Stimulated activated CD8-positive, alpha-beta memory T cell treated with anti-CD3 and anti-CD28 coated beads, Interleukin-15, amount 100 ng/mL, for 48 hours (primary cell): ENCODE measurements around the gene RC3H1.
"Not testable (repeated sequence)": the region's sequence is repeated elsewhere in the genome, so short reads cannot be mapped to it uniquely, and the experiment has no call there.

Experiments used
- DNase-seq, 2 donors: peaks; one replicate each; pipeline ENCODE4 v3.0.0-alpha.2; 2020; ENCODE audit warnings: low read depth in 2 of 2

Gene RC3H1

DNA sequence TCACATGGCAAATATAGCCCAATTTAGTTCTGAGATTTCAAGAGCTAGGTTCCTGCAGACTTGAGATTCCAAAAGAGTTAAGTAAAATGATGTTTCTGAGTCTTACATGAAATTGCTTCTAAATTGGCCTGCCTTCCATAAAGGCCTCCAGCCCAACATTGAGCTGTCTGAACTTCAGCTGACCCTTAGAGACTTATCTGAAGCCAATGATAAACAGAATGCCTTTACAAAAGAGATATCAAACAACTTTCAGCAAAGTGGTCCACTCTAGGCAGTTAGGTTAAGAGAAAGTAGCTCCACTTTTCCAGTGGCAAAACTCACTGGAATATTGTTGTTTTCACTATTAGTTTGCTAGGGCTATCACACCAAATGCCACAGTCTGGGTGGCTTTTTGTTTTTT, 6.3 kb upstream of the RC3H1 start:
- no peak for DNase-seq

DNA sequence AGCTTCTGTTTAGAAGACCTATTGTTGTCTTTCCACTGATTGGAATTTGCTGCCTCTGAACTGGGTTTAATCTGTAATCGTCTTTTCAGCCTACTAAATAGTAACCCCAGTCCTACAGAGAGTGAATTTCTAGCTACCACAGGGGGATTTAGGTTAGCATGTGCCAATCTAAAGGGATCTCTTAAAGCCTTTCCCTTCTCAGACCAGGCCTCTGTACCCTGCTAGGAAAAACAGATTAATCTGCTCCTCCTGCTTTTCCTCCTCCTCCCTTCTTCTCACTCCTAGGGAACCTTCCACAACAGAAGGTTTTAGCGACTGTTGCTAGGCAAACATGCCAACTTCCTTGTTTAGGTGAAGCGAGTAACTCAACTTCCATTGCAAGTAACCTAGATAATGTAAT, 1.3 kb upstream of the RC3H1 start:
- DNase-seq: no peak

DNA sequence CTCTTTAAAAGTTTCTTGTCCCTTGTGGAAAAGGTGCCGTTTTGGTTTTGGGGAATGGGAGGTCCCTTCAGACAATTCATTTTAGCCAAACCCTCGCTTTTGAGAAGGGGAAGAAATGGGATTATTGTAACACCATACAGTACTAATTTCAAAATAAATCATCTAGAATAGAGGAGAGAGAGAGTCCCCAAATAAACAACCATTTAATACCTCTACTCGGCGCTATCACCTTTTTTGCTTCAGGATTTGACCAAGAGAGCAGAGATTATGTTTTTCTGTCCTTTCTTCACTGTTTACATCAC, 770 bp upstream of the RC3H1 start:
- DNase-seq: no peak

DNA sequence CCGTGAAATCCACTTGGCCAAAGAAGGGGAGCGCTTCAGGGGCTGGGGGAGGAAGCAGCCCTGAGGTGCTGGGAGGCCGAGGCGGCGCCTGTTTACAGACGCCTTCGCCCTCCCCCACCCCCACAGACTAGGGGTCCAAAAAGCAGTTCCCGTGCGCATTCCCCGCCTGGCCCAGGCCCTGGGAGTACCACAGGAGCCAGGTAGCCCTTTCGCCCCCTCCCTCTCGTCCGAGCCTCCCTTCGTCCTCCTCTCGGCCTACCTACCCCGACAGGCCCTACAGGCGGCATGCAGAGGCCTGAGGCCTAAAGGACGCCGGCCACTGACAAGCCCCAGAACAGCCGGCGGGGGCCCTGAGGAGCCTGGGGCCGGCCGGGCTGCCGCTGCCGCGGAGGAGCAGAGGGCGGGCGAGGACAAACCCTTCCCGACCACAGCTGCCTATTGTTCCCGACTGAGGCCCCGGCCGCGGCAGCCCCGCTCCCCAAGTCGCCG, 522 bp downstream of the RC3H1 start:
- peak; percentile 14 to 24 for DNase-seq

DNA sequence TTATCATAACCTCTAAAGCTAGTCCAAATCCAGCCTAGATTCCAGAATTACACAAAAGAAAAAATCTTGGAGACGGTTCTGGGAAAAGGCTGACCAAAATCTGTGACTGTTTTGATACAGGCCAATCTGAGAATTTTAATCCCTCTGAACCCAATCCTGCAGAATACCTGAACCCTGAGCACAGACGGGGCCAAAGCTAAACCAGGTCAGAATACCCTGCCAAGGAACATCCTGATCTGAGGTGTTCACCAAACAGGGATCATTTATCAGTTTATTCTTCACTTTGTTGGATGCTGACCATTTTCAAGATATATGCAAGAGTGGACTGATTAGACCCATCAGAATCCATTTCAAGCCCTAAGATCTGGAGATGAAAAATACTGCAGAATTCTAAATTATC, 3.6 kb downstream of the RC3H1 start:
- DNase-seq: no peak

DNA sequence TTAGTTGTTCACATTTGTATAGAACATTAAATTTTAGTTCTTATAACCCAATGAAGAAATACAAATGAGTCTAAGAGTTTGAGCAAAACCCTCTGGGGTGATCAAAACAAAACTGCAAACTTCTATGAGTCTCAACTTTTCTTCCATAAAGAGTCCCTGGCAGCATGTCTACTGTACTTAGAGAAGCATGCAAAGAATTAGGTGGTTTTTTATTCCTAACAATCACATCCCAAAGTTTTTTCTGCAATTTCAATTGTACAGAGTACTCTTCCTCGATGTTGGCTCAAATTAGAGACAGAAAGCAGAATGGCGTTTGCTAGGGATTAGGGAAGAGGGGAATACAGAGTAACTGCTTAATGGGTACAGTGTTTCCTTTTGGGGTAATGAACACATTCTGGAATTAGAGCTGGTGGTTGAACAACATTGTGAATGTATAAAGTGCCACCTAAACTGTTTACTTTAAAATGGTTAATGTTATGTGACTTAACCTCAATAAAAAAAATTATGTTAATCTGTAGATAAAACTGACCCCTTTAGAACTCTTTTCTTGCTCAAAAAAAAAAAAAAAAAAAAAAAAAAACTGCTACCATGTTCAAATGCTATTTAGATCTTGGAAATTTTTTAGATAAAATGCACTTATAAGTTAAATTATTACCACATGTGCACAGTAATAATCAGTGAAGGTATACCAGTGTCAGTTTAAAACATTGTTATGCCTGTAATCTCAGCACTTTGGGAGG, 4.8 kb downstream of the RC3H1 start:
- no peak for DNase-seq

DNA sequence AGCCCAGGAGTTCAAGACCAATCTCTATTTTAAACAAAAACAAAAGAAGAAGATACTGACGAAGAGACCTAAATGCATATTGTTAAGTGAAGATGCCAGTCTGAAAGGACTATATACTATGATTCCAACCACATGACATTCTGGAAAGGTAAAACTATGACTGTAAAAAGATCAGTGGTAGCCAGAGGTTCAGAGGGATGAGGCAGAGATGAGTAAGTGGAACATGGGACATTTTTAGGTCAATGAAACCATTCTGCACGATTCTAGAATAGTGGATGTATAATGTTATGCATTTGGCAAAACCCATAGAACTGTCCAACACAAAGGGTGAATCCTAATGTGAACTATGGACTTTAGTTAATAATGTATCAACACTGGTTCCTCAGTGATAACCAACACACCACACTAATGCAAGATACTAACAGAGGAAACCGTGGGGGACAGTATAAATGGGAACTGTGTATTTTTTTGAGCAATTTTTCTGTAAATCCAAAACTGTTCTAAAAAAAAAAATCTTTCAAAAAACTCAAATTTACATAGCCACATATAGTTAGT, 8.2 kb downstream of the RC3H1 start:
- DNase-seq: no peak

DNA sequence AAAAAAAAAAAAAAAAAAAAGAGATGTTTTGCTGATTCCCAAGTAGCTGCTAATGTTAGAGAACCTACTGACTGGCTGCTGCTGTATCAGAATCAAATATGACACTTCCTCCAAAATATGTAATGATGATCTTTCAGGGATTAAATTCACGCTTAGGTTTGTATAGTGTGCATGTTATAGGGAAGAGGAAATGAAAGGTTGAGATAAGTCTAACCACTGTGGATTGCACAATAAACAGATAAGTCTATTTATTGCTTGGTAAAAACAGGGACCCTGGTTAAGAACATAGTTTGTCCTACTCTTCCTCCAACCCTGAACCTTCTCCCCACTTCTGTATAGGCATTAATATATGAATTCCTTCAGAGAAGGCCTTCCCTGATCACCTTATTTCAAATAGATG, 13.2 kb downstream of the RC3H1 start:
- no peak for DNase-seq

DNA sequence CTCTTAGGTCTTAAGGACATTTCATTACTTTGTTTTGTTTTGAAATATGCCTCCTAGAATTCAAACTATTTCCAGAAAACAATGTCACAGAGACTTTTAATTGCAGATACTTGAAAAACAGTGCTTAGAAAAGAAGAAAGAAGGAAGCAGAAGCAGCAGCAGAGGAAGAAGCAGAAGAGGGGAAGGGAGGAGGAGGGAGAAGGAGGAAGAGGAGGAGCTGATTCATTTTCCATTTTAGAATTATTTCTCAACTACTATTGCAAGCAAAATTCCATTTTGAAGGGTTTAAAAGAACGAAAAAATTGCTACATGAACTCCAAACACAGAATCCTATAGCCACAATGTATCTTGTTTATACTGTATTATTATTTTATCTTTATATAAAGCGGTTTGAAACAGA, 13.9 kb downstream of the RC3H1 start:
- no peak for DNase-seq

DNA sequence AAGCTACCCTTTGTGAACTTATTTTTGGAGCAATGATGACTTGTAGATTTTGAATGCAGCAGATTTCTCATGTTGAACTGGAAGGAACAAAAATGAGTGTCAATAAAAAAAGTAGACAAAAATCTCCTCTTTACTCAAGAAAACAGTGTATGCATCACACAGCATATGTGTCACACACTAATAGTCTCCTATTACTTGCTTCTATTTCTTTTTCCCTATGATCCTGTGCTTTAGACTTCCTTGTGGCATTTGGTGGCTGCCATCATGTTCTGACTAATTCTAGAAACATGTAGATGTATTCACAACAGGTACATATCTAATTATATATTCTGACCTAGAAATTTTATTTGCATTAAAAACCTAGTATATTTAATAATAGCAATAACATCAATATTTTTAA, 14.3 kb downstream of the RC3H1 start:
- no peak for DNase-seq

DNA sequence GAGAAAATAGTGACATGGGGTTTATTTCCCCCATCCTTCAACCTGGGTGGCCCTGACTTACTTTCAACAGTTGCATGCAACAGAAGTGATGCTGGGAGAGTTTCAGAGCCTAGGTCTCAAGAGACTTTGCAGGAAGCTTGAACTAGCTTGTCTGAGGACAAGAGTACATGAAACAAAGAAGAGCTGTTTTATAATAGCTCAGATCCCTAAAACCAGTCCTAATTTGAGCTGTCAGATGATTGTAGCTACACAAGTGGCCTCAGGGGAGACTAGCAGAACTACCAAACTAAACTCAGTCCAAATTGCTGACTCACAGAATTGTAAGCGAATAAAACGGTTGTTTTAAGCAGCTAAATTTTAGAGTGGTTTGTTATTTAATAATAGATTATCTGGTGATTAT, 17.1 kb downstream of the RC3H1 start:
- no peak for DNase-seq

DNA sequence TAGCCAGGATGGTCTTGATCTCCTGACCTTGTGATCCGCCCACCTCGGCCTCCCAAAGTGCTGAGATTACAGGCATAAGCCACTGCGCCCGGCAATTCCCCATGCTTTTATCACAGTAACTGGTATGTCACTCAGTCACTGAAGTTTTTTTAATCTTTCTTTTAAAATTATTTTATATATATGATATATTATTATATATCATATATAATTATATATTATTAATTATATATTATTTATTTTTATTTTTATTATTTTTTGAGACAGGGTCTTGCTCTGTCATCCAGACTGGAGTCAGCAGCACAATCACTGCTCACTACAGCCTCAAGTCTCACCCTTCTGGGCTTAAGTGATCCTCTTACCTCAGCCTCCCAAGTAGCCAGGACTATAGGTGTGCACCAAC, 18.3 kb downstream of the RC3H1 start:
- no peak for DNase-seq

DNA sequence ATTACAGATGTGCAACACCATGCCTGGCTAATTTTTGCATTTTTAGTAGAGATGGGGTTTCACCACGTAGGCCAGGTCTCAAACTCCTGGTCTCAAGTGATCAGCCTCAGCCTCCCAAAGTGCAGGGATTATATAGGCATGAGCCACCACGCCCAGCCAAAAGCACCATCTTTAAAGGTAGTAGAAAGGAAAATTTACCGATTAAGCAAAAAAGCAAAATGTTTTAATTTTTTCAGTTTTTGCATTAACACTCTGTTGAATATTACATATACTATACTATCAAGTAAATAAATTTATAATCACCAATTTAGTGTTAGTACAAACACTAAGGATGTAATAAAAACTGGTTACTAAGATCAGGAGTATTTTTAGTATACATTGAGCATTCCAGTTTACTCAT, 20.6 kb downstream of the RC3H1 start:
- DNase-seq: no peak

DNA sequence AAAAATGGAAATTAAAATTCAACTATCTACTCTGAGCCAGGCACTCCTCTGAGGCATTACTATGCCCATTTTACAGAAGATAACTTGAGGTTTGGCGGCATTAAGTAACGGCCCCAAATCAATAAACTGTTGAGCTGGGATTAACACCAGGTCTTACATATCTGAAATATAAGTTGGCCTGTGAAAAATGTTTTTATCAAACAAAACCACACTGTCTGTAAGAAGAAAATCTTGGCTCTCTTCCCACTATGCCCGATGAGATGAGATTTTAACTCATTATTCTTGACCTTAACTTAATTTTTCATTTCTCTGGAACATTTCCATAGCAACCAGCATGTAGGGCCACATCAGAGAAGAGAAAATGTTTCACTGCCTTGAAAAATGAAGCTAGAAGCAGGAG, 21.8 kb downstream of the RC3H1 start:
- DNase-seq: no peak

DNA sequence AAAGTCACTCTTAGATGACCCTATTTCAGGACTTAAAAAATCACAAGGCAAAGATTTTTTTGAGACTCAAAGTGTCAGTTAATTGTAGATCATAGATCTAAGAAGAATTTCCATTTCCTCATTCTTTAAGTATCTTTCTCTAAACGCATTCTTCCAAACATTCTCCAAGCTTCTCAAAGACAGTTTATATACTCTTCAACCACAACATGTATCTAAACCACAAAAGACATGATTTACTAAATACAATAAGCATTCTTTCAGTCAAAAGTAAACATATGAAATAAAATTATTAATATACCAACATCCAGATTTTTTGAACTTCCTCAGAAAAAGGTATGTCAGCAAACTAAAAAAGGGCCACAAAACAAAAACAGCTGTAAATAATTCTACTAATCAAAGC, 24.4 kb downstream of the RC3H1 start:
- DNase-seq: no peak

DNA sequence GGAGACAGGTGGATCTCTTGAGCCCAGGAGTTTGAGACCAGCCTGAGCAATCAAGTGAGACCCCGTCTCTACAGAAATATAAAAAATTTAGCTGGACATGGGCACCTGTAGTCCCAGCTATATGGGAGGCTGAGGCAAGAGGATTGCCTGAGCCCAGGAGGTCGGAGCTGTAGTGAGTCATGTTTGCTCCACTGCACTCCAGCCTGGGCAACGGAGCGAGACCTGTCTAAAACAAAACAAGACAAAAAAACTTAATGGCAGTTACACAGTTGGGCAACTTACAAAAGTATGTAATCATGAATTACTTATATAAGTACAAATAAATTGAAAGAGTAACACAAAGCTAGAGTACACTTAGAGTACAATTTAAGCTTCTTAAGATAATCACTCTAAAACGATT, 25.2 kb downstream of the RC3H1 start:
- no peak for DNase-seq

DNA sequence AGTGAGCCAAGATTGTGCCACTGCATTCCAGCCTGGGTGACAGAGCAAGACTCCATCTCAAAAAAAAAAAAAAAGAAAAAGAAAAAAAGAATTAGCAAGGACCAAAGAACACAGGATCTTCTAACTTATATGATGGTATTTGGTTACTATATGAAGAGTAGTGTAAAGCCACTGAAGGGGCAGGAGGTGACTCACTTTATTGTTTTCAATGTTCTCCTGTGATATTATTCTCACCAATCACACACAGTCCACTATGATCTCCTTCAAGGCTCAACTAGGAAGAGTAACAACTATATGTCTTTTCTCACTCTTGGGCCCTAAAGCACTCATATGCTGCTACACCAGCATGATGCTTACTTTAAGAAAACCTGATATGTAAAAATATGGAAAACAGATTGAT, 26.7 kb downstream of the RC3H1 start:
- DNase-seq: no peak

DNA sequence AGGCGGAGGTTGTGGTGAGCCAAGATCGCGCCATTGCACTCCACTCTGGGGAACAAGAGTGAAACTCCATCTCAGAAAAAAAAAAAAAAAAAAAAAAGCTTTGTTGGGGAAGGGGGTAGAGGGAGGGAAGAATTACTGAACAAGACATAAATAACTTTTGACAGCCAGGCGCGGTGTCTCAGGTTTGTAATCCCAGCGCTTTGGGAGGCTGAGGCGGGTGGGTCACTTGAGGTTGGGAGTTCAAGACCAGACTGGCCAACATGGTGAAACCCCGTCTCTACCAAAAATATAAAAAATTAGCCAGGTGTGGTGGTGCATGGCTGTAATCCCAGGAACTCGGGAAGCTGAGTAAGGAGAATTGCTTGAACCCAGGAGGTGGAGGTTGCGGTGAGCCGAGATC, 28.2 kb downstream of the RC3H1 start:
- DNase-seq: not testable (repeated sequence)

DNA sequence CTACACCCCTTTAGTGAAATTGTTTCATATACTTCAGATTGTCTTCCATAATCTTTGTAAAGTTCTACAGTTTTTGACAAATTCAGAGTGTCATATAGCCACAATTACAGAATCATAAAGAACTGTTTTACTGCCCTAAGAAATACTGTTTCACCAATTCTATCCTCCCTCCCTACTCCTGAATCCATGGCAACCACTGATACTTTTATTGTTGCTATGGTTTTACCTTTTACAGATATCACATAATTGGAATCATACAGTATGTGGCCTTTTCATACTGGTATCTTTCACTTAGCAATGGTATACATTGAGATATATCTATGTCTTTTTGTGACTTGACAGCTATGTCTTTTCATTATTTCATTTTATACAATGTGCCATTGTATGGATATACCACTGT, 34.1 kb downstream of the RC3H1 start:
- DNase-seq: no peak

DNA sequence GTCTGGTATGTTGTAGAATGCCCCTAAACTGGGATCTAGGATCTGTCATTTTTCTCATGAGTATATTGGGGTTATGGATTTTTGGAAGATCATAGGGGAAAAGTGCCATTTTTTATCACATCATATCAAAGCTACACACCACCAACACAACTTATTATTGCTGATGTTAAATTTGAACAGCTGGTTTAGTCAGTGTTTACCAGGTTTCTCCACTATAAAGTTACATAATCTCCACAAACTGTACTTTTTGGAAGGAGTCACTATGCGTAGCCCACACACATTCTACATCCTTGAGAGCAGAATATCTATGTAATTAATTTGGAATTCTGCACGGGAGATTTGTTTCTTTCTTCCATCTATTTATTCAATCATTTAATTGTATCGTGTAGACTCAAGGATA, 35.2 kb downstream of the RC3H1 start:
- no peak for DNase-seq

DNA sequence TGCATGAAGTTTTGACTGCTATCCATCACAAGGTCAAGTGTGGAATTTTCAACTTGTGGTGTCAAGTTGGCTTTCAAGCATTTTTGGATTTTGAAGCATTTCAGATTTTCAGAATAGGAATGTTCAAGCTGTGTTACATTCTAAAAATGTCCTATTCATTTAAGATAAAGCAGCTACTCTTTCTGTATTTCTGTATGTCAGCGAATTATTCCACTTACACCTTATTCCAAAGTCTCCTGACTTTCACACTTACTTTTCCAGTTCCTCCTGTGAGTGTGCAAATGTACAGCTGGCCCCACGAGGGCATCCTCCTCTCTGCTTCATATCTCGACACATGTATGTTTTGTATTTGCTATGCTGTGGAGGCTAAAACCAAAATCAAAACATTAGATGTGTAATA, 51.9 kb downstream of the RC3H1 start:
- DNase-seq: no peak

DNA sequence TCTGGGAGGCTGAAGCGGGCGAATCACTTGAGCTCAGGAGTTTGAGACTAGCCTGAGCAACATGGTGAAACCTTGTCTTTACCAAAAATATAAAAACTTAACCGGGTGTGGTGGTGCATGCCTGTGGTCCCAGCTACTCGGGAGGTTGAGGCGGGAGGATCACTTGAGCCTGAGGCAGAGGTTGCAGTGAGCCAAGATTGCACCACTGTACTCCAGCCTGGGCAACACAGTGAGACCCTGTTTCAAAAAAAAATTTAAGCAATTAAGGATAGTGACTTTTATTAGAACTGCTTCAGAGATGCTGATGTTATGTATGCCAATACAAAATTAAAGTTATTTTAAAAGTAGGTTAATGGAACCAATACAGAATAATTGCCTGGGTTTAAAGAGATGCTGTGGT, 56.3 kb downstream of the RC3H1 start:
- not testable (repeated sequence) for DNase-seq

DNA sequence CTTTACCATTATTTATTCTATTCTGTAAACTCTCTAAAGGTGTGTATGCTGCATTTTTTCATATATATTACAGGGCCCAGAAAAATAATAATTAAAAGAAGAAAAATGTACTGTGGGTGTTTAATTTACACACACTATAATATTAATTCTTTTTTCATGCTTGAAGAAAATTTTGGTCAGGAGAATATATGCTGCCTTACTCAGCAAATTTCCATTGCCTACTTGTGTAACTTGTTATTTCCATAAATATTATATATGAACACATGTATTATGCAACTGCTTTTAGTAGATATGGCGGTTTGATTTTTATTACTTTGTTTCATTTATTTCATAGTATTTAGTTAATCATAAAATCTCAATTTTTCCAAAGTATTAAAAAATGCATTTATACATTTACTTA, 58.7 kb downstream of the RC3H1 start:
- no peak for DNase-seq

DNA sequence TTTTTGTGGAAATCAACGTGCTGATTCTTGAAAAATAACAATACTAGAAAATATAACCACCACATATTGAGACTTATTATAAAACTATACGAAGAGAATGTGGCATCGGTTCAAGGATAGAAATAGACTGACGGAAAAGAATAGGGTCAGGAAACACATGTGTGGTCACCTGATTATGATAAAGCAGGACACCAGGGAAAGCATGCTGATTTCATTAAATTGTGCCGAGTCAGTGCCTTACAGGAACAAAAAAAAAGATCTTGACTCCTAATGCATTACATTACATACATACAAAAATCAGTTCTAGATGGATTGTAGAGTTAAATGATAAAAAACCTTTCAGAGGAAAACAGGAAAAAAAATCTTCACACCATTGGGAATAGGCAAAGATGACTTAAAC, 61.5 kb downstream of the RC3H1 start:
- DNase-seq: no peak
